T-helper 2 cell (primary cell): ENCODE data around the gene DHH.

Experiments
- DNase-seq, 5 experiments: peaks; one replicate each; pipeline versions ENCODE4 v3.0.0 to v3.0.0-alpha.2; 2012 to 2022

DHH gene

DNA sequence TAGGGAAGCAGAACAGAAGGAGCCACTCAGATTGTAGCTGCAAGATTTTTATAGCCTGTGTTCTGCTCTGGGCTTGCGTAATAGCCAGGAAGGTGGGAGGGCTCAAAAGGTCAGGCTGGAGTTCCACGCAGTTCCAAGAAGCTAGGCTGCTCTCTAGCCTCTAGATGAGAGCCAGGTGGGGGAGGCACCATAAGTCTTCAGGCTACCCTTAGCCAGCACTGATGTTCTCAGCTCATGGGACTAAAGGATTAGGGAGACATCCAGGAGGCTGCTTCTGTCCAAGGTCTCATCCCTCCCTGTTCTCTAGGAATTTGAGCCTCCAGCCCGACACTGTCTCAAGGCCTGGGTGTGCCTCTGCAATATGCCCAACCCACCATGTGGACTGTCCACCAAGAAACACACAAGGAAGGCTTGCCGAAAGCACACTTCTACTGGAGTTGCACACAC is 14.4 kb upstream of the DHH start:
- no peak for DNase-seq

DNA sequence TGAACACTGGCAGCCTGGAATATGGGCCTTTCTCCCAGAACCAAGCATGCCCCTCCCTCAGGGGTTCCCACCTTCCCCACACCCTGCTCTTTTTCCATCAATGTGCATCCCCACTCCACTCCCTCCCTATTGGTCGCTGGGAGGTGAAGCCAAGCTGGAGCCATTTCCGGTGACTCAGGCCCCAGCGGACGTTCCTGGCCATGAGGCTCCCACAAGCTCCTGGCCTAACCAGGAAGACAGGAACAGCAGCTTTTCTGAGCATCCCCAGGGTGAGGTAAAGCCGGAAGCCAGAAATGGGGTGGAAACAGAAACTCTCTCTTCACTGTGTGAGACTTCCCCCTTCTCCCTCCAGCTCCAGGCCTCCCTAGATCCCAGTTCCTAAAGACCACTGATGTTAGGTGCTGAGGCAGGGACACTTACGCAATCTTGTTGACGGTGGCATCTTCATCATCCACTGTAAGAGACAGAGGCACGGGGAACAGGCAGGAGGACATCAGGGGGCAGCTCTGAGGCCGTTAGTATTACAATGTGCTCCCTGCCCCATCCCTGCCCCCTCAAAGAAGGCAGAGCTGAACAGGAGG is 11.0 kb upstream of the DHH start:
- no peak for DNase-seq

DNA sequence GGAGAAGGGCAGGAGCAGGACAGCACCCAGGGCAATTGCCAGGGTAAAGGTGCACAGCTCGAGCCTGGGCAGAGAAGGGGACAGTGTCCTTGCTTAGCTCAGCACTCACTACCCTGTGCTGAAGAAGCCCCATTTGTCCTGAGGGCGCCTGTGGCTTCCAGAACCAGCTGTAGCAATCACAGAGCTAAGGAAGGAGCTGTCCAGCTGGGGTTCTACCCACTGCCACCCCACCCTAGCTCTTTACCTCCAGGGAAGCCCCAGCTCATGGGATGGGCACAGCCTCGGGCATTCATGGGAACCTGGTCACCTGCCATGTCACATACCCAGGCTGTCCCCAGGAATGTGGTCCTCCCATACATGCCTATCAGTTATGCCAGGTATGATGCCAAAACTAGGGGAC is 10.2 kb upstream of the DHH start:
- DNase-seq, result no peak

DNA sequence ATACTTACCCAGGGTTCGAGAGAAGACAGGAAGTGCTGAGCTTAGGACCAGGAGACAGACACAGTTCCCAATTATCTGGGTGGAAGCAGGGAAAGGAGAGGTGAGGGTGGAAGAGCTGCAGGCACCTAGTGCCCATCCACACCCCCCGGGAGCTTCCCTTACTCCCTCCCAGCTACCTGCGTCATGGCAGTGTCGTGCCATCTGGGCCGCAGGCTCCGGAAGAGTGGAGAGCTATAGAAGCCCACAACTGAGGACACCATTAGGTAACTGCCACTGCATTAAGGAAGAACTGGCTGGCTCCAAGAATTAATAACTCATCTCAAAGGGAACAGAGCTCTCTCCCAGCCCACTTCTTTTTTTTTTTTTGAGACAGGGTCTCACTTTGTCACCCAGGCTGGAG is 5.8 kb upstream of the DHH start:
- no peak for DNase-seq

DNA sequence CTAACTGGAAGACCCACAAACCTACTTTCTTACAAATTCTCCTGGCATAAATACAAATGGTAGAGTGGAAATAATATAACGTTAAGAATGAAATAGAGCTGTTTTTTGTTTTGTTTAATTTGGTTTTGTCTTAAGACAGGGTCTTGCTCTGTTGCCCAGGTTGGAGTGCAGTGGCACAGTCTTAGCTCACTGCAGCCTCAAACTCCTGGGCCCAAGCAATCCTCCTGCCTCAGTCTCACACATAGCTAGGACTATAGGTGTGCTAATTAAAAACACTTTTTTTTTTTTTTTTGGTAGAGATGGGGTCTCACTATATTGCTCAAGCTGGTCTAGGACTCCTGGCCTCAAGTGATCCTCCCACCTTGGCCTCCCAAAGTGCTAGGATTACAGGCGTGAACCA is 4.1 kb upstream of the DHH start:
- DNase-seq, result no peak

DNA sequence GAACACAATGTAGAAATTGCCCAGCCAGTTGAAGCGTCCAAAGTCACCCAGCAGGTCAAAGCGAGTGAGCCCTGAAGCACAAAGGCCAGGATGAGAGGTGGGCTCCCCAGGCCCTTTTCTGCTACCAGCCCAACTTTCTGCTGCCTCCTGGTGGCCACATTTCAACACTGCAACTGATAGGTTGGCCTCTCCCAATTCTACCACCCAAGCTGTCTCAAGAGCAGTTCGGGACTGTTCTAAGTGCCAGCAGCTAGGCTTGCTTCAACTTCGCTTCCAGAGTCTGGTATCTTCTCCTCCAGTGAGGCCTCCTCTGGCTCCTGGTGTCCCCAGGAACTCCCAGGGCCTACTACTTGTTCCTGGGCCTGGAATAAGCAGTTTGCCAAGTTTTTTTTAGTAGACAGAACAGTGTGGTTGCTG is 3.4 kb upstream of the DHH start:
- peak in 4 of 5 experiments; percentile 39 to 52 (median 46) for DNase-seq

DNA sequence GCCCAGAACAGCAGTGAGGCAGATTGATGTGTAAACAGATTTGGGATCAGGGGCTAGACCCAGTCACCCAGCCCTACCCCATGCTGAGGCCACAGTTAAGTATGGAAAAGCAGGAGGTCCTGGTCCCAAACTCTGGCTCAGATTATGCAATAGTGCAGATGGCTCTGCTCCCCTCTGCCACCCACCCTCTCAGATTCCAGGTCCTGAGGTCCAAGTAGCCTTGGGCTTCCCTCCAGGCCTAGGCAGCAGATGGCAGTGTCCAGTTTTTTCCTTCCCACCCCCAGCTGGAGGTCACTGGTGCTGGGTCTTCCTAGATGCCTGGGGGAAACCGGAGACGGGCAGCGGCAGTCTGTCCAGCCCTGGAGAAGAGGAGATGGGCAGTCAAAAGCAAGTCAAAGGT is 2.8 kb upstream of the DHH start:
- no peak for DNase-seq

DNA sequence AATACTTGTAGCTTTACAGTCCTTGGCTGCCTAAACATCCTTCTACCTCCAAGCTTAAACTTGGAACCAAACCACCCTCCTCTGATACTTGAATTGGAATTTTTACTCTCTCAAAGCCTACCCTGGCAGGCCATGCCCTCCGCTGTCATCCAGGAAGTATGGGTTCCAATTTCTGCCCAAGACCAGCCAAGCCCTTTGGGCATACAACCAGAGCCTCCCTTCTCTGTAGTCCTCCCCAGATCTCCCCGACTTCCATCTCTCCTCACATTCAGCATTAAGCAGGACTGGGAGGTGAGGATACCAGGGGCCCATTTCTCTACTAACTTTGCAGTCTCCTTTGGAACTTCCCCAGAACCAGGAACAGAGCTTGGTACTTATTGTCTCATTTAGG is 369 bp upstream of the DHH start:
- DNase-seq, result no peak

DNA sequence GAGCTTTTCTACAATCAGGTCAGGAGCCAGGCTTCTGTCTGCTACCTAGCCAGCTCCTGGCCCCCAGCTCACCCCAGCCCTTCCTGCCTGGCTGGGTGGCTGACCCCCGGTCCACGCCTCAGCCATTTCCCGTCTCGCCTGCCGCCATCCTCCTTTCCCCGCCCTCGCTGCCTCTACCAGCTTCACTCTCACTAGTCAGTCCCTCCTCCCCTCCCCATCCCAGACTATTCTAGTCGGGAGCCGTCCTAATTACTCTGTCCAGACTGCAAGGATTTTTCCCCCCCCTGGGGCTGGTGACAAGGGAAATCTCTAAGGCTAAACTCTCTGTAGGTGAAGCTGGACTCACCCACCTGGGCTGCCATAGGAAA is 825 bp downstream of the DHH start:
- no peak for DNase-seq

DNA sequence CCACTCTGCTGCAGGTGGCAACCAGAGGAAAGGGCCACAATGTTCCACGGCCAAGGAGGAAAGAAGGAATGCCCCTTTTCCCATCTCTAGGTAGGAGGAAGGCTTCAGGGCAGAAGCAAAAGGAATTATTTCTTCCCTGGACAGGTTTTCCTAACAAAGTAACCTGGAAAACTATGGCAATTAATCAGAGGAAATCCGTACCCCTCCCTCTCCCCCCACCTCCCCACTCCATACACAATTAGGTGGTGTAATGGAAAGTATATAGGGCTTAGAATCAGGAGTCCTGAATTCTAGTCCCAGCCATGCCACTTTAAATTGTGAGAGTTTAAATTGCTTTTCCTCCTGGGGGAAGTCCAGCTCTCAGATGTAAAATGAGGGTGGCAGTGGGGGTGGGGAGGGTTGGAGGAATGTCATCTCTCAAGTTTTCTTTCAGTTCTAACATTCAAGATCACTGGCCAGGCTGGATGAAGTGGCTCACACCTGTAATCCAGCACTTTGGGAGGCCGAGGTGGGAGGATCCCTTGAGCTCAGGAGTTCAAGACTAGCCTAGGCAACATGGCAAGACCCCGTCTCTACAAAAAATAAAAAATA is 1.7 kb downstream of the DHH start:
- no peak for DNase-seq

DNA sequence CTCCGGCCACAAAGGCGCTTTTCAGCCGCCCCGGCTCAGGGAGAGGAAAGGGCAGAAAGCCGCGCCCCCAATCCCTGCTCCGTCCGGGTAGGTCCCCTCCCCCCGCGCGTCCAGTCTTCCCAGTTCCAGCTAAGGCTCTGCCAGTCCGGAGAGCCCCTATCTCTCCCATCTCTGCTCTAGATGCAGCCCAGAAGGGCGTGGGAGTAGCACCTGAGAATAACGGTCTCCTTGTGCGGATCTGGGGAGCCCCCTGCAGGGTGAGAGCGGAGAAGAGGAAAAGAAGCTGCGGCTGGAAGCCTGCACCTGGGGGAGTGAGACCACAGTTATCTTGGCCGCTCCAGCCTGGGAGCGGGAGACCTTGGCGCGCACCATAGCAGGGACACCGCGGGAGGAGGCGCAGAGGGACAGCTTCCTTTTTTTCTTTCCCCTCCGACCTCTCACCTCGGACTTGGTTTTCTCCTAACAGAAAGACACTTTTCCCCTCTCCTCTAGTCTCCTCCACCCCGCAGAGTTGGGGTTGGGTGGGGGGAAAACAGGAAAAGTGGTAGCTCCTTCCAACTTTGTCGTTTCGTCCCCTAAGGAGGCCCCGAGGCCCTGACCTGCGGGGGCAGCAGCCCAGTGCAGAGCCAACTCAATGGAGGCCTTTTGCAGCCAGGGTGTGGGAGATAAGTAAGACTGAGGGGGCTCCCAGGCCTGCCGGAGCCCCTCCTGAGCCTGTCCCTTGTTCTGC is 2.4 kb downstream of the DHH start:
- peak in 4 of 5 experiments; percentile 31 to 36 (median 34) for DNase-seq

DNA sequence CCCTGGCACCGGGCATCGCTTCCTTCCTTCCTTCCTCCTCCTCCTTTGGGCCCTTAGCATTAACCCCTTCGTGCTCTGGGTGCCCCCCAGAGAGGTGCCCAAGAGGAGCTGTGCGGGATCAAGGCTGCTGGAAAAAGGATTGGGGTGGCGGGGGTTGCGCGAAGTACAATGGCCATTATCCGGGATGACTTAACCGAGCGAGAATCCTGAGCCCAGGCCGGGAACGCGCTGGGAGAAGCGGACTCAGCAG is 2.8 kb downstream of the DHH start:
- DNase-seq, result no peak

DNA sequence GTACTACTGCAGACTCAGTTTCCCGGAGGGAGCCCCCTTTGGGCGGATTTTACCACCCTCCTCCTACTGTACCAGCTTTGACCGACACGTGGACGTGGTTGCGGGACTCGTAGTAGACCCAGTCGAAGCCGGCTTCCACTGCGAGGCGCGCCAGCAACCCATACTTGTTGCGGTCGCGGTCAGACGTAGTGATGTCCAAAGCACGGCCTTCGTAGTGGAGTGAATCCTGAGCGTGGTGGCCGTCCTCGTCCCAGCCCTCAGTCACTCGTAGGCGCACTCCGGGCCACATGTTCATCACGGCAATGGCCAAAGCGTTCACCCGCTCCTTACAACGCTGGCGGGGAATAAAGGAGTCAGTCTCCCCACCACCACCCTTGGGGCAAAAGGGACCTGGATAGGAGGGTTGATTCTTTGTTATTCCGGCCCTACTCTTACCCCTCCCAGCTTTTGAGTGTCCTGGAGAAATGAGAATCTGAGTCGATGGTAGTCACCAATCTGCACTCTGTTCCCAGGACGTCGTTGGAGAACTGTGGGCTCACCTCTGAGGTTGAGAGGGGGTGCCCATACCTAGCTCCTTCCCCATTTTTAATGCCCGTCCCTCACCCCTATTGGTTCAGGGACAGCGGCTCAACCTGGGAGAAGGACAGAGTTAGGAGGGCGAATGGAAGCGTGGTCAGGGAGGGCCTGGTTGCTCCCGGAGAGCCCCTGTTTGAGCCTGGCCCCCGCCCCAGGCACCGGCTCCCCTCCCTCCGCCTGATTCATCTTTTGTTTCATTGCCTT is 3.4 kb downstream of the DHH start:
- no peak for DNase-seq

DNA sequence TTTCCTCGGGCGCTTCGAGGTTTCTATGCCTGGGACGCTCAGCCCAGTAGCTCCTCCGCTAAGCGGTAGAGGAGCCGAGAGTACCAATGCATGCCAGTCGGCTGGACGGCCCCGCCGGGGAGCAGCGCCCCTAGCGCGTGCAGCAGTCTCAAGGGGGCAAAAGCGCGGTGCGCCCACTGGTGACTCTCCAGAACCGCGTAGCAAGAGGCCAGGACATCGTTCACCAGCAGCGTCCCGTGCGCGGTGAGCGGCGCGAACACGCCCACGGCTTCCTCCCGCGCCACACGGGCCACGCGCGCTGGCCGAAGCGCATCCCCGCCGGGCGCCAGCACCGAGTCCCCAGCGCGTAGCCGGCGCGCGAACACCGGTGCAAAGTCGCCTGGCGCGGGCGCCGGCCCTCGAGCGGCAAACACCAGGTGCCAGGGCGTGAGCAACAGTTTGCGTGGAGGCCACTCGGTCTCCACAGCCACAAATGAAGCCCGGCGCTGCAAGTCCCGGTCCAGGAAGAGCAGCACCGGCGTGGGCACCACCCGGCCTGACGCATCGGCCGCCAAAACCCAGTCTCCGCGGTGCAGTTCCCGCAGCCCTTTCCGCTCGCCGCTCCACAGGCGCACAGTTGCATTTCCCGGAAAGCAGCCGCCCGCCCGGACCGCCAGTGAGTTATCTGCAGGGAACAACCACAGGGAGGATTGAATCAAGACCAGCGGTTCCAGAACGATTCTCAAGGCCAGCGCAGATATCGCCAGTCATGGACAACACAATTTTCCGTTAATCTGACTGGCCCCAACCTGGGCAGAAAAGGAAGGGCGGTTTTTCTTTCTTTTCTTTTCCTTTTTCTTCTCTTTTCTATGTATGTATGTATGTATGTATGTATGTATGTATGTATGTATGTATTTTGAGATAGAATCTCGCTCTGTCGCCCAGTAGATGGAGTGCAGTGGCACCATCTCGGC is 4.5 kb downstream of the DHH start:
- DNase-seq, result peak in 2 of 5 experiments; percentile 19 to 48

DNA sequence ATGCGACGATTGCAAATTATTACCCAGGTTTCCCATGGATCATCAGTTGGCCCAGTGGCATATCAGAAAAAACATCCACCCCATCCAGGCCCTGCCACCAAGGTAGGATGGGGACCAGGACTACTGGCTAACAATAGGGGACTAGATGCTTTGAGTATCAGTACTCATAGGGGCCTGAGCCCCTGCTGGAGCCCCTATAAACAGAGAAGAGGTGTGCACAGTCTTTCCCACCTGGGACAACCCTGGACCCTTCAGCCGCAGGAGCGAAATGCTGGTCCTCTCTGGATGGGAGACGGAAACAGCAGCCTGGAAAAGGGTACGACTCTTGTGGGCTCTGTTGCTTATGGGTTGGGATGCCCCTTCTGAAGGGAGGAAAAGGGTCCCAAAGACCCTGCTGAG is 5.7 kb downstream of the DHH start:
- no peak for DNase-seq

DNA sequence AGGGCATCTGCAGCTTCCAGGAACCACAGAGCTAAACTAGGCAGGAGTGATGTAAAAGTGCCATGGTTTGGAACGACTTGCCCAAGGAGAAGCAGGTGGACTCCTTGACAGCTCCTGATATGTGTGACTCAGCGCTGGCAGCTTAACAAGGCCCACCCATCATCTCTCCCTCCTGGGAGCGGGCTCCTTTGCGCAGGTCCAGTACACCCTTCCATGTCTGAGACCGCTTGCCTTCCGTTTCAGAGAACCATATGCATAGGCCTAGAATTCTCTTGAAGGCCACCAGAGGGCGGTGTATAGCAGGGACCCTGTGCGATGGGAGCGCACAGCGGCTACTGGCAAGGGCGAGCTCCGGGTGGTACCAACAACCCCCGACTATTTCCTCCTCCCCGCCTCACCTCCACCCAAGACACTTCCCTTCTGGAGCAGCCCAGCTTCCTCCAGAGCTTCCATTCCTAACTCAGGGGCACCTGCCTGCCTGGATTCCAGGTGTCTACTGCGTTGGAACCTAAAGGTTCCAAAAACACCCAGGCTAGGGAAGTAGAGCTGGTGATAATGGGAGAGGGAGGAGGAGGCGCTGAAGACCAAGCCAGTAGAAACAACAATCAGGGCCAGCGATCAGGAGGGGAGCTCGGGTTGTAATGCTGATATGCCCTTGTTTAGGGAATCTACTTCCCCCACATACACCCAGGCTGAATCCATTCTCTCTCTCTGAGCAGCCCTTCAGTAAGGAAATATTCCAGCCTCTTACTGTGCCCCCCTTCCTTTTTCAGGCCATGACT is 6.3 kb downstream of the DHH start:
- peak in 4 of 5 experiments; percentile 29 to 81 (median 54) for DNase-seq

DNA sequence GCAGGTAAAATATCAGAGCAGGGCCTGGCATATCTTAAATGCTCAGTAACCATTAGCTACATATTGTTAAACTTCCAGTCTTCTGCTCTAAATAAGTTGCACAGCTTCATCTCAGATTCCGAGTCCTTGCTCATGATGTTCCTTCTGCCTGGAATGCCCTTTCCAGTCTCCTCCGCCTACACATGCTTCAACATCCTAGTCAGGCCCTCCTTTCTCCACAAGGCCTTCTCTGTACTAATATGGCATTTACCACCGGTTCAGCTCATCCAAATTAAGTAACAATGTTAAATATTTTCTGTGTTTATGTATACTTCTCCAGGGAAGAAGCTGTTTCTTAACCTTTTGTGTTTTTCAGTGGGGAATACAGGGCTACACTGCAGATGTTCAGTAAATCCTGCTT is 8.5 kb downstream of the DHH start:
- no peak for DNase-seq

DNA sequence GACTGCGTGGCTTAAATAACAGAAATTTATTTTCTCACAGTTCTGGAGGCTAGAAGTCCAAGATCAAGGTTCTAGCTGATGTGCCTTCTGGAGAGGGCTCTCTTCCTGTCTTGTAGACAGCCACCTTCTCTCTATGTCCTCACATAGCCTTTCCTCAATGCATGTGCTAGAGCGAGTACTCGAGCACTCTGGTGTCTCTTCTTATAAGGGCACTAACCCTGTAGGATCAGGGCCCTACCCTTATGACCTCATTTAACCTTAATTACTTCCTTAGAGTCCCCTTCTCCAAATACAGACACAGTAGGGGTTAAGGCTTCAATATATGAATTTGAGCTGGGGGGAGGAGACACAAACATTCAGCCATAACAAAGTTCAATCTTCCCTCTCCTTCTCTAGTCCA is 10.2 kb downstream of the DHH start:
- no peak for DNase-seq

DNA sequence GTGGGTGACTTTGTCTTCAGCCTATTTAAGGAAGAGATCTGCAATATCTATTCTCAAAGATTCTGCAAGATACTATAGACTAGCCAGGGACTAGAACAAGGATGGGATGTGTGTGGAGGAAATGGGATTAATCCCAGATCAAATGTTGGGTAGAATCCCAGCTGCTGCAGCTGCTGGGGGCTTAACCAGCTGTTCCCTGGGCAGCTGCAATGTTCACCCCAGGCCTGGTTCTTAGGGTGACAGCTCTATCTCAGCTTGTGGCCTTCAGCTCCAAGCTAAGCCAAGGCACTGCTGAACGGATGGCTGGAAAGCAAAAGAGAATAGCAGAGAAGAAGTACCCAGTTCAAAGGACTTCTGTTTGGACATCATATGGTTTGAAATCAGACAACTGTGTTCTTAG is 14.8 kb downstream of the DHH start:
- no peak for DNase-seq

DNA sequence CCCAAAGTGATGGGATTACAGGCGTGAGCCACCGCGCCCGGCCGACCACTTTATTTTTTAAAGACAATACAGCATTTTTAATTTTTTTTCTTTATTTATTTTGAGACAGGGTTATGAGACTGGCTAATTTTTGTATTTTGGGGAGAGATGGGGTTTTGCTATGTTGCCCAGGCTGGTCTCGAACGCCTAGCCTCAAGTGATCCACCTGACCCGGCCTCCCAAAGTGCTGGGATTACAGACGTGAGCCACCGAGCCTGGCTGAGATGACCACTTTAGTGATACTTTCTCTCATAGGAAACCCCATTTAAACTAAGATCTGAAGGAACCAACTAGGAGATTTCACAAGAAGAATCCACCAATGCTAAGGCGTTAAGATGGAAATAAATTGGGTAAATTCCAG is 23.6 kb downstream of the DHH start:
- DNase-seq, result no peak

DNA sequence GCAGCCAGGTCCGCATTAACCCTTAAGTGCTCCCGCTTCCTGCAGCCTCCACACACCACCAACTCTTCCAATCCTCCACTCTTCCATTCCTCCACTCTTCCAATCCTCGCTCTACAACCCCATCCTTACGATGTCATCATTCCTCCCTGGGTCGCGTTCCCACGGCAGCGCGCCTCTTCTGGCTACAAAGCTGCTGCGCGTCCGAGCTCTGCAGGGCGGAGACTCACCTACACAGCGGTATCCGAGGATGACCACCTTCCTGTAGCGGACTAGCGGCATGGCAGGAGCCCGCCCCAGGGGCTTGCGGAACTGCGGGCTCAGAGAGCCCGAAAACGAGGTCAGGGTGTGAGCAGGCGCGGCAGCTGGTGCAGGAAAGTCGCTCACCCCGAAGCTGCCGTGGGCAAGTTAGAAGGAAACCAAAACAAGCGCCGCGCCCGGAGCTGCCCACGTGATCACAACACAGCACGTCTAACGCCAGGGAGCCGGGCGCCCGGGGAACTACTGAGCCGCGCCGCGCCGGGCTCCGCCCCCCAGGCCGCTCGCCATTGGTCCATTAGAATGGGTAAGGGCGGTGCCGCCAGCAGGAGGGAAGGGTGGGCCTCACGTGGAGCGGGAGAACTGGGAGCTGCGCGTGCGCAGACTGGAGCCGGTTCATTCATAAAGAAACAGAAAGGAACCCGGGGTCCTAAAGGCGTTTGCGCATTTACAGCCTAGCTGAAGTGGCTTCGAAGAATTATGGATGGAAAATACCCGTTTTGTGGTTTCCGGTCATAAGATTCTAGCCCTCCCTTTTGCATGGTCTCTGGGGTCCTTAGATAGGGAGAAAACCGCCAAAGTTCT is 24.9 kb downstream of the DHH start, which contains the start of gene RHEBL1:
Gene RHEBL1 (minus strand): TSS at position 473 of the 840 bp plus-strand sequence. CDS start 194 bp downstream, at position 279.
- peak; percentile 97 to 99 (median 98) for DNase-seq
